ENCODE data around the gene SHE.

- TF ChIP-seq CTCF (IDR thresholded peaks at IDR 0.05; ENCODE audit: low read length) = no peak
- TF ChIP-seq EZH2 (optimal IDR thresholded peaks at IDR 0.05; ENCODE audit: low read depth, low read length) = no peak
- no peak for TF ChIP-seq EZH2phosphoT487 (IDR thresholded peaks at IDR 0.05; ENCODE audit: low read length)
Observed at GRCh38 chr1:154453574-154454352, 48.4 kb downstream of the SHE start.
